ENCODE data around the gene ZFAND3. TPM values are rescaled to one million over a fixed set of nuclear protein-coding genes. Genes with fewer than 3 reads are reported as not detected.

ZFAND3 gene
- total and polyA plus RNA-seq, 2 of the 4 experiments (the other 2 are of a cell fraction), result 10.9 to 26.7 TPM

DNA sequence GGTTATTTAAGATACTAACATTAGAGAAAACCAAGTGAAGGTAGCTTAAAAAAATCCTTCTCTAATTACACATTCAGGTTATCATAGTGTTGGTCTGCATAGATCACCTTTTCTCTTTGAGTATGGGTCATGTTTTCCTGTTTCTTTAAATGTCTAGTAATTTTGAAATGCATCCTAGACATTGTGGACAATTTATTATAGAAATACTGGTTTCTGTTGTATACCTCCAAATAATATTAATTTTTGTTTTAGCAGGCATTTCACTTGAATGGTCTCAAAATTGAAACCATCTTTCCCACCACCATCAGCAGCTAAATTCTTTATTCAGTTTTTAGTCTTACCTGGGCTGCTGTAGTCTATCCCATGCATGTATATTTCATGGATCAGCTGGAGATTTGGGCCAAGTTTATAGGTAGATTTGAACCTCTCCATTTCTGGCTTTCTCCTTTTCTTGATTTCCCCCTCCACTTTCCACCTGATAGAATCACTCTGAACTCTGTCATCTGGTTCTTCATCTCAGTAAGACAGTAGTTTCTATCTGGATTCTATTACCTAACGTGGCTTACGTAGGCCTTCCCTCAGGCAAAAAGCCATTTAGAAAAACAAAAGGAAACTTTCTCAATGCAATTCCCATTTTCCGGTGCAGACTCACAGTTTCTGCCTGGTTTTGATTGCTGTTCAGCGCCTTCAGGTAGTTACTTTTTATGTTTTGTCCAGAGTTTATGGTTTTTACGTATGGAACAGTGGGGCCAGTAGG is 52.3 kb downstream of the ZFAND3 start:
- Histone ChIP-seq H3K23ac (ENCODE audit: low read depth, low read length) (no peak overlapping the region), H3K4me1 (ENCODE audit: control insufficient read depth, insufficient read depth, low read length) (peaks cover 6% of the 10 kb centered on the region), H4K91ac (ENCODE audit: insufficient read depth, low read depth, low read length) (no peak overlapping the region), H2BK15ac (ENCODE audit: low read depth, low read length) (no peak overlapping the region), H3K36me3 (ENCODE audit: control insufficient read depth, insufficient read depth, low read length) (no peaks in the 10 kb centered on the region), H4K8ac (ENCODE audit: low read depth in 2 of 2, low read length in 2 of 2) (no peak overlapping the region), H2AFZ (replicated peaks; ENCODE audit: low read length, poor library complexity) (no peak overlapping the region), H3K27ac (ENCODE audit: insufficient read depth, low read length) (no peak overlapping the region), H3K9me1 (ENCODE audit: insufficient read depth, low read length) (peaks cover 15% of the 10 kb centered on the region), H2BK5ac (ENCODE audit: low read depth, low read length, poor library complexity, severe bottlenecking) (no peak overlapping the region), H3K27me3 (ENCODE audit: control insufficient read depth, insufficient read depth, low read length) (no peaks in the 10 kb centered on the region), H2BK20ac (ENCODE audit: low read depth, low read length) (no peak overlapping the region), H3K9ac (ENCODE audit: low read depth, low read length) (no peak overlapping the region), H3K4me2 (ENCODE audit: low read depth, low read length) (no peak overlapping the region), H4K20me1 (ENCODE audit: insufficient read depth, low read length) (peaks cover 95% of the 10 kb centered on the region), H3K4me3 (ENCODE audit: insufficient read depth, low read depth, low read length) (no peak overlapping the region), H3K79me1 (ENCODE audit: low read depth in 1 of 2, low read length in 2 of 2) (peaks cover 10 to 78% of the 10 kb centered on the region in 2 experiments; a peak in 3 of 4 replicates), H4K5ac (ENCODE audit: low read depth, low read length) (no peak overlapping the region), H3K18ac (ENCODE audit: low read depth, low read length) (no peak overlapping the region), H3K14ac (replicated peaks; ENCODE audit: low read depth, low read length) (no peak overlapping the region), H3K4ac (ENCODE audit: low read depth, low read length) (no peak overlapping the region), H3K9me3 (ENCODE audit: control insufficient read depth, insufficient read depth, low read length) (no peaks in the 10 kb centered on the region), H2AK5ac (ENCODE audit: low read depth, low read length) (no peak overlapping the region), H2AK9ac (replicated peaks; ENCODE audit: low read depth, low read length, poor library complexity) (no peak overlapping the region), H3K56ac (ENCODE audit: extremely low read depth, insufficient read depth, low read length) (no peak overlapping the region), H2BK120ac (ENCODE audit: low read depth, low read length) (no peak overlapping the region)
- TF ChIP-seq POLR2A (IDR thresholded peaks at IDR 0.05; ENCODE audit: low read depth, low read length), result no peak
- TF ChIP-seq NFE2L2 (IDR thresholded peaks at IDR 0.05; ENCODE audit: low read depth, low read length), result no peak
- dilution Hi-C loops (cut with HindIII; ENCODE audit: low sequenced_read_pairs, unreplicated experiment) (no loop called here), in situ Hi-C loops (cut with MboI; ENCODE audit: low sequenced_read_pairs) (no loop called here), intact Hi-C loops (cut with micrococcal nuclease) (no loop called here)
- WGBS, 2 experiments (ENCODE audit: extremely low coverage in 2 of 2, insufficient read length in 1 of 2), result no CpG with 5 or more reads among the region's 5 CpGs
- BruUV-seq (replicated peaks), result no TSS peak
- ATAC-seq (ENCODE audit: low read depth), result no peak
- DNase-seq, result no peak
- POLR2A ChIA-PET (ENCODE audit: unreplicated experiment), result no interaction called here
- CTCF ChIA-PET, result interaction anchor here (0.6 kb wide), 1 partner anchor 415 kb away, joined by 3 read pairs; no protein-coding TSS in a partner anchor

Measured in IMR-90 (cell line).